Adrenal gland (tissue), 19 donors: ENCODE results near the gene MCEE. TPM values are rescaled to one million over a fixed set of nuclear protein-coding genes. Genes with fewer than 3 reads are reported as not detected.
"Not testable (repeated sequence)": the region's sequence is repeated elsewhere in the genome, so short reads cannot be mapped to it uniquely, and the experiment has no call there.

Experiments
- DNase-seq, 7 donors: peaks; one replicate each; pipeline ENCODE4 v3.0.0-alpha.2; 2019 to 2020
- H3K27ac ChIP-seq, 5 donors: fragments of 200-600 bp; sonication (generic) in 4 of 5; 1 replicate in 3 of 5; 2 replicates in 2 of 5; pipeline versions ENCODE4 v1.5.1 to v1.8.0; 2016 to 2020; ENCODE audit warnings: mild to moderate bottlenecking in 1 of 5
- H3K27me3 ChIP-seq: fragments of 200-600 bp; 2 replicates; pipeline ENCODE4 v1.8.0; 2021
- H3K36me3 ChIP-seq, 2 donors: fragments of 200-600 bp; replicated peaks in 1 of 2; 1 replicate in 1 of 2; 2 replicates in 1 of 2; pipeline versions ENCODE4 v1.5.1 to v1.8.0; 2018 to 2022
- H3K4me1 ChIP-seq, 2 donors: fragments of 200-600 bp; replicated peaks in 1 of 2; 1 replicate in 1 of 2; 2 replicates in 1 of 2; pipeline versions ENCODE4 v1.5.1 to v1.8.0; 2018 to 2021
- H3K4me3 ChIP-seq, 4 donors: fragments of 200-600 bp; sonication (generic) in 3 of 4; one replicate each; pipeline ENCODE4 v1.5.1; 2016 to 2018
- H3K9me3 ChIP-seq, 3 donors: fragments of 200-600 bp; sonication (generic) in 1 of 3; replicated peaks in 1 of 3; 1 replicate in 2 of 3; 2 replicates in 1 of 3; pipeline versions ENCODE4 v1.5.1 to v1.8.0; 2016 to 2021
- POLR2A ChIP-seq, 2 donors: fragments of 450-650 bp; IDR thresholded peaks; one replicate each; pipeline ENCODE4 v1.6.1; 2017; ENCODE audit warnings: antibody characterized with exemption in 2 of 2, mild to moderate bottlenecking in 2 of 2, moderate library complexity in 1 of 2
- WGBS, 4 donors: extraction: QIAGEN DNeasy Blood & Tissue Kit in 2 of 4; methylation state at CpG; one replicate each; pipeline versions ENCODE4 v1.1.5 to v1.1.7; 2013 to 2017; 5-methylcytosine and 5-hydroxymethylcytosine counted together
- intact Hi-C, 2 donors: fragments of 100-400 bp; cut with DNase I; formaldehyde crosslinking; loops; one replicate each; pipeline versions ENCODE4 v1.14.1 to v1.15.0; 2022 to 2023
- long read RNA-seq, 10 donors: library from polyadenylated mRNA in 3 of 10; unstranded in 2 of 10; stranded (forward) in 1 of 10; transcript quantifications; one replicate each; pipeline ENCODE4 v2.0.0 and lab custom pipeline, GENCODE V29; 2021 to 2026
- polyA plus RNA-seq, 3 donors: library from polyadenylated mRNA; stranded (reverse); fragments of 200-250 nt in 2 of 3; fragments of 350-450 nt in 1 of 3; fragmentation: Illumina TruSeq in 1 of 3; extraction: RNeasy Lipid Tissue Mini Kit (QIAGEN cat#74804) in 1 of 3; gene quantifications; one replicate each; pipeline ENCODE4 v1.2.3, GENCODE V29; 2013 to 2014
- total RNA-seq, 9 donors: library from RNA; depleted of rRNA in 4 of 9; stranded (reverse); fragments of >200 nt in 4 of 9; fragments of 120-200 nt in 1 of 9; fragmentation: NEBNext Ultra II Directional in 1 of 9; extraction: Animal tissue kit (Norgen Biotek cat#: 25700) in 1 of 9; gene quantifications; one replicate each; pipeline versions ENCODE4 v1.1.0 to v1.2.4, GENCODE V29; 2013 to 2023
- TF ChIP-seq, protein P1 (sequence below), 6 experiments: fragments of 450-650 bp in 4 of 6; fragments of 200-600 bp in 2 of 6; sonication (generic) in 1 of 6; IDR thresholded peaks; 1 replicate in 5 of 6; 2 replicates in 1 of 6; pipeline versions ENCODE4 v1.5.1 to v1.8.0; 2016 to 2021; ENCODE audit warnings: antibody characterized with exemption in 6 of 6, mild to moderate bottlenecking in 2 of 6, moderate library complexity in 1 of 6
- donor health status: healthy with polysubstance abuse.
- donor health status: Bipolar disorder and iron deficiency.
- donor health status: DM: yes; HTN: yes; CAD: no.
- donor health status: DM: no; HTN: no; CAD: no.
- donor health status: DM: no; HTN: no; CAD: no.
- donor health status: DM: yes; HTN: yes; CAD: no.

MCEE gene
- total RNA-seq (10 to 100 TPM; 20.1 to 44.8 (median 32.6) TPM), polyA plus RNA-seq (10 to 100 TPM; 24.7 to 50.7 (median 26.8) TPM)
- long read RNA-seq, donor 1, transcript MCEE-201 (3 exons, 835 nt): major isoform, 15 of 21 reads
- long read RNA-seq, donor 1, partial matches to known transcripts: 6 of 21 reads
- long read RNA-seq, donor 1, other reads (novel, unspliced or antisense): 0 of 21 reads
- long read RNA-seq, donor 2, transcript MCEE-201 (3 exons, 835 nt): major isoform, 16 of 25 reads
- long read RNA-seq, donor 2, partial matches to known transcripts: 9 of 25 reads
- long read RNA-seq, donor 2, other reads (novel, unspliced or antisense): 0 of 25 reads
- long read RNA-seq, donor 3, transcript MCEE-201 (3 exons, 835 nt): major isoform, 20 of 117 reads
- long read RNA-seq, donor 3, partial matches to known transcripts: 84 of 117 reads
- long read RNA-seq, donor 3, other reads (novel, unspliced or antisense): 12 of 117 reads
- long read RNA-seq, donor 4, transcript MCEE-201 (3 exons, 835 nt): major isoform, 33 of 42 reads
- long read RNA-seq, donor 4, partial matches to known transcripts: 2 of 42 reads
- long read RNA-seq, donor 4, other reads (novel, unspliced or antisense): 7 of 42 reads
- long read RNA-seq, donor 5, transcript MCEE-201 (3 exons, 835 nt): major isoform, 25 of 43 reads
- long read RNA-seq, donor 5, partial matches to known transcripts: 1 of 43 reads
- long read RNA-seq, donor 5, other reads (novel, unspliced or antisense): 17 of 43 reads
- long read RNA-seq, donor 6, transcript MCEE-201 (3 exons, 835 nt): major isoform, 16 of 19 reads
- long read RNA-seq, donor 6, partial matches to known transcripts: 2 of 19 reads
- long read RNA-seq, donor 6, other reads (novel, unspliced or antisense): 1 of 19 reads
- long read RNA-seq, donor 7, transcript MCEE-201 (3 exons, 835 nt): major isoform, 8 of 8 reads
- long read RNA-seq, donor 7, partial matches to known transcripts: 0 of 8 reads
- long read RNA-seq, donor 7, other reads (novel, unspliced or antisense): 0 of 8 reads
- long read RNA-seq, donor 8, transcript MCEE-201 (3 exons, 835 nt): major isoform, 17 of 17 reads
- long read RNA-seq, donor 8, partial matches to known transcripts: 0 of 17 reads
- long read RNA-seq, donor 8, other reads (novel, unspliced or antisense): 0 of 17 reads
- long read RNA-seq, donor 9, transcript MCEE-201 (3 exons, 835 nt): major isoform, 19 of 32 reads
- long read RNA-seq, donor 9, partial matches to known transcripts: 12 of 32 reads
- long read RNA-seq, donor 9, other reads (novel, unspliced or antisense): 0 of 32 reads
- long read RNA-seq, donor 10, partial matches to known transcripts: 0 of 1 reads
- long read RNA-seq, donor 10, other reads (novel, unspliced or antisense): 0 of 1 reads

DNA sequence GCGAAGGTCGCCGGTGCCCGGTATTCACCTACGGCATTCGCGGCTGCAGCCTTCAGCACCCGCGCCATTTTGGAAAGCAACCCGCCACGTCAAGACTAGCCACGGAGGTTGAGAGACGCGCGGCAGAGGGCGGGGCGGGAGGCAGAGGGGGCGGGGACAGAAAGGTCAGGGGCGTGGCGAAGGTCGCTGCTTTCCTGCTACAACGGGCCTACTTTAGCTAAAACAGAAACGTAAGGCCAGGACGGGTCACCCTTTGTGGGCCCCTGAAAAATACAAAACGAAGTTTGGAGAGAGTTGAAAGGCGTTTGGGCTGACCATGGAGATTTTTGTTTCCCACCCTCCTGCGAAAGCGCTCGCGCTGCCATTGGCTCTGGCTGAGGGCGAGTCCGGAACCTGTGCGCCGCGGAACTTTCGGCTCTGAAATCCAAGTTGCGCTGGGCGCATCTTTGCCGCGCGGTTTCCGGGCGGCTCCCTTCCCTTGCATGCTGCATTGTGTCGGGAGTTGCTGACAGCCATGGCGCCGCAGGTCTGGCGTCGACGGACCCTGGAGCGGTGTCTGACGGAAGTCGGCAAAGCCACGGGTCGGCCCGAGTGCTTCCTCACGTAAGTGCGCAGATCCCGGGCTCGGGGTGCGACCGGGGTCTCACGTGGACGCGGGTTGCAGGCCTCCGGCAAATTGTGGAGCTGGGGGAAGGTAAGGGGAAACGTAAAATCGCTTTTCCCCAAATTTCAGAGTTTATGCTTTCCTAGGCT, at the start of gene MCEE, which contains the start of gene MPHOSPH10:
TSS of gene MCEE (minus strand) at position 78 of the 753 bp plus-strand sequence. CDS start at position 68, 10 bp downstream.
TSS of gene MPHOSPH10 (plus strand) at position 483 of the 753 bp plus-strand sequence. CDS start at position 515, 32 bp downstream.
- Histone ChIP-seq H3K27me3 (no peaks in the 10 kb centered on the region), H3K36me3 (peaks cover 0 to 16% of the 10 kb centered on the region in 2 donors), H3K9me3 (no peaks in the 10 kb centered on the region), H3K4me1 (peaks cover 10 to 57% of the 10 kb centered on the region in 2 donors), H3K4me3 (peak within 1 kb of the TSS; percentile 48 to 96 (median 80)), H3K27ac (peak within 1 kb of the TSS; percentile 80 to 99 (median 91))
- WGBS, 4 donors: 0% methylated on average over 38 to 67 of the region's 67 CpGs
- TF ChIP-seq, protein P1, sequence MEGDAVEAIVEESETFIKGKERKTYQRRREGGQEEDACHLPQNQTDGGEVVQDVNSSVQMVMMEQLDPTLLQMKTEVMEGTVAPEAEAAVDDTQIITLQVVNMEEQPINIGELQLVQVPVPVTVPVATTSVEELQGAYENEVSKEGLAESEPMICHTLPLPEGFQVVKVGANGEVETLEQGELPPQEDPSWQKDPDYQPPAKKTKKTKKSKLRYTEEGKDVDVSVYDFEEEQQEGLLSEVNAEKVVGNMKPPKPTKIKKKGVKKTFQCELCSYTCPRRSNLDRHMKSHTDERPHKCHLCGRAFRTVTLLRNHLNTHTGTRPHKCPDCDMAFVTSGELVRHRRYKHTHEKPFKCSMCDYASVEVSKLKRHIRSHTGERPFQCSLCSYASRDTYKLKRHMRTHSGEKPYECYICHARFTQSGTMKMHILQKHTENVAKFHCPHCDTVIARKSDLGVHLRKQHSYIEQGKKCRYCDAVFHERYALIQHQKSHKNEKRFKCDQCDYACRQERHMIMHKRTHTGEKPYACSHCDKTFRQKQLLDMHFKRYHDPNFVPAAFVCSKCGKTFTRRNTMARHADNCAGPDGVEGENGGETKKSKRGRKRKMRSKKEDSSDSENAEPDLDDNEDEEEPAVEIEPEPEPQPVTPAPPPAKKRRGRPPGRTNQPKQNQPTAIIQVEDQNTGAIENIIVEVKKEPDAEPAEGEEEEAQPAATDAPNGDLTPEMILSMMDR (IDR thresholded peaks at IDR 0.05): peak in 1 of 6 experiments; percentile 4
- TF ChIP-seq POLR2A (IDR thresholded peaks at IDR 0.05): peak; percentile 38 to 83
- intact Hi-C loops: no loop called here
- DNase-seq: peak; percentile 90 to 96 (median 92)

DNA sequence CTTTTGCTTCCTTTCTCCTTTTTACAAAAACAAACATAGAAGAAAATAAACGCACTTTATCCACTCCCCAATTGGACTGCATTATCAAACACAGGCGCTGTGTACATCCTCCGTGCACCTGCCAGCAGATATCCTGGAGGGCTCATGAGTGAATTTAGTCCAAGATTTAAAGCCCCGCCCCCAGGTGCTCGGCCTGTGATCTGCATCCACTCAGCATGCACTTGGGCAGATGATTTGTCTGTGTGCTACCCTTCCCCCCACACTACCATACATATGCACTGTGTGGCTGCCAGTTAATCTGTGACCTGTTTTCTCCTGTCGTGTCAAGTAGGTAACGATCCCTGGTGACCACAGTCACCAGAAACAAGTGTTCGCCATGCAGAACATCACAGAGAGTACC, 48.8 kb upstream of the MCEE start:
- 68 to 78% (median 75%) methylated on average over 8 of the region's 8 CpGs for WGBS, 4 donors
- H3K36me3 ChIP-seq, H3K27me3 ChIP-seq, H3K9me3 ChIP-seq, DNase-seq, H3K4me3 ChIP-seq, H3K27ac ChIP-seq, H3K4me1 ChIP-seq, intact Hi-C loops: not testable (repeated sequence)

DNA sequence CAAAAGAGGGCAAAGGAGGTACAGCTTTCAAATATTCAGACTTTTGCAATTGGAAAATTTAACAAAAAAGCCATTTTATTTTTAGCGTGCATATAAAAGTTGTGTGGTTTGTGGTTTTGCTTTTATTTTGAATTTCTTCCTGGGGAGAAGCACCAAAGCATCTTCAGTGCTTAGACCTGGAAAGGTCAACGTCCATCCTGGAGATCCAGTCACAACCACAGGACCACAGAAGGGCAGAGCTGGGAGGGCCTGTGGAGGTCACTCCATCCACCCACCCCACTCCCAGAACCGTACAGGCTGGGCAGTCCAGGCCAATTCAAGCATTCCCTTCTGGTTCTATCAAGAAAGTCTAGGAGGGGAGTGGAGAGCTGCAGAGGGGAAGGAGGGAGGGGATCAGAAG, 44.2 kb upstream of the MCEE start:
- Histone ChIP-seq H3K9me3 (no peaks in the 10 kb centered on the region), H3K27ac (no peak overlapping the region), H3K4me3 (no peak overlapping the region), H3K36me3 (no peaks in the 10 kb centered on the region), H3K27me3 (peaks cover 3% of the 10 kb centered on the region), H3K4me1 (no peaks in the 10 kb centered on the region)
- intact Hi-C loops: no loop called here
- no peak for DNase-seq
- 55 to 67% (median 59%) methylated on average over 3 of the region's 3 CpGs for WGBS, 4 donors
- TF ChIP-seq POLR2A (IDR thresholded peaks at IDR 0.05): no peak
- TF ChIP-seq, protein P1 (IDR thresholded peaks at IDR 0.05): no peak

DNA sequence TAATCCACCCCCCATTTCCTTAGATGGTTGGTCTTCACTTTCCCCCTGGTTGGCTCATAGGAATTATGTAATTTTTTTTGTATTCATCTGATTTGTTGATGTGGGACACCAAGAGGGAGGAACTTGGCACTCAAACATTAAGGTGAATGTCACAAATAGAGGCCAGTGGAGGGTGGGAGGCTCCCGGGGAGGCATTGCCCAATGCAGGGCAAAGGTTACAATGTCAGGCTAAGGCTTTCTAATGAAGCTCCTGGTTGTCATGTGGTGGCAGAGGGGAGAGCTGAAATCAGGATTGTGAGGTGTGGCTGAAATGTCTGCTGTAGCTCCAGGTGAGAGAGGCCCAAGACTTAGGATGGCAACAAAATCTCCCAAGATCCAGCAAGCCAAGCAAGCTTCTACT, 43.1 kb upstream of the MCEE start:
- WGBS, 4 donors: 46 to 77% (median 61%) methylated on average over 1 of the region's 1 CpG
- no peak for TF ChIP-seq POLR2A (IDR thresholded peaks at IDR 0.05)
- TF ChIP-seq, protein P1 (IDR thresholded peaks at IDR 0.05): no peak
- no peak overlapping the region for H3K27ac ChIP-seq
- no peaks in the 10 kb centered on the region for H3K4me1 ChIP-seq
- intact Hi-C loops: no loop called here
- H3K4me3 ChIP-seq: no peak overlapping the region
- no peaks in the 10 kb centered on the region for H3K36me3 ChIP-seq
- no peak for DNase-seq
- H3K27me3 ChIP-seq: peaks cover 3% of the 10 kb centered on the region
- no peaks in the 10 kb centered on the region for H3K9me3 ChIP-seq
